HepG2 (cell line): Measurements from ENCODE around the gene TNS4. TPM values are rescaled to one million over a fixed set of nuclear protein-coding genes. Genes with fewer than 3 reads are reported as not detected.
A peak's percentile ranks its signal among the peaks of the same experiment; 100 is the strongest.

Experiments used
- CREB1 ChIP-seq, 2 experiments: fragments of 450-650 bp in 1 of 2; IDR thresholded peaks; 2 replicates each; pipeline ENCODE4 v1.6.1; 2016 to 2017; ENCODE audit warnings: control low read depth in 1 of 2, mild to moderate bottlenecking in 1 of 2, missing compliant biosample characterization in 1 of 2, missing genetic modification characterization in 1 of 2
- ETV5 ChIP-seq: IDR thresholded peaks from 2 replicates; pipeline ENCODE4 v1.6.1; 2018; ENCODE audit warnings: missing biosample characterization, missing genetic modification reagents, inconsistent platforms, borderline replicate concordance
- FLYWCH1 ChIP-seq: sonication (generic); formaldehyde crosslinking; IDR thresholded peaks from 2 replicates; pipeline ENCODE4 v1.8.1; 2023; ENCODE audit warnings: mild to moderate bottlenecking, missing genetic modification reagents
- HDAC2 ChIP-seq: sonication (generic); formaldehyde crosslinking; IDR thresholded peaks from 2 replicates; pipeline ENCODE4 v1.4.0; 2020; ENCODE audit warnings: missing genetic modification reagents
- POLR2G ChIP-seq: fragments of 200-400 bp; formaldehyde crosslinking; IDR thresholded peaks from 2 replicates; pipeline ENCODE4 v1.6.1; 2018; ENCODE audit warnings: mild to moderate bottlenecking, low read depth, low read length, moderate library complexity
- SRY ChIP-seq: sonication (generic); formaldehyde crosslinking; IDR thresholded peaks from 2 replicates; pipeline ENCODE4 v1.8.0; 2022; ENCODE audit warnings: mild to moderate bottlenecking, missing genetic modification reagents
- SUZ12 ChIP-seq: fragments of 150-350 bp; IDR thresholded peaks from 2 replicates; pipeline ENCODE4 v1.6.1; 2014; ENCODE audit warnings: low read depth, low read length
- ZKSCAN8 ChIP-seq: IDR thresholded peaks from 2 replicates; pipeline ENCODE4 v1.6.1; 2016; ENCODE audit warnings: borderline replicate concordance, missing genetic modification reagents, missing compliant biosample characterization
- ZNF326 ChIP-seq: sonication (generic); formaldehyde crosslinking; IDR thresholded peaks from 2 replicates; pipeline ENCODE4 v1.4.0; 2020; ENCODE audit warnings: missing genetic modification reagents, borderline replicate concordance
- ZNF709 ChIP-seq: sonication (generic); formaldehyde crosslinking; IDR thresholded peaks from 2 replicates; pipeline ENCODE4 v1.5.0; 2020; ENCODE audit warnings: mild to moderate bottlenecking, missing genetic modification reagents
- polyA plus RNA-seq, 8 experiments: library from polyadenylated mRNA; depleted of rRNA in 3 of 8; stranded (reverse) in 7 of 8; unstranded in 1 of 8; fragments of >200 nt; fragmentation: Illumina TruSeq in 4 of 8; extraction: Trizol in 4 of 8; gene quantifications; 2 replicates each; pipeline versions ENCODE4 v1.2.1 to v1.2.3, GENCODE V29; 2011 to 2016; ENCODE audit warnings: low read depth in 4 of 8, missing spikeins in 1 of 8, mixed read lengths in 1 of 8; ENCODE audit not compliant: insufficient read depth in 1 of 8
- total RNA-seq, 5 experiments: library from RNA; depleted of rRNA; stranded (reverse); fragments of >200 nt; fragmentation: Illumina TruSeq; extraction: Trizol; gene quantifications; 2 replicates each; pipeline ENCODE4 v1.2.3, GENCODE V29; 2016; ENCODE audit warnings: low read depth in 1 of 5
- TF ChIP-seq, protein P1 (sequence below): IDR thresholded peaks from 2 replicates; pipeline ENCODE4 v1.6.1; 2016; ENCODE audit warnings: missing compliant biosample characterization, missing genetic modification reagents, borderline replicate concordance
- TF ChIP-seq, protein P2 (sequence below): IDR thresholded peaks from 2 replicates; pipeline ENCODE4 v1.6.1; 2016; ENCODE audit warnings: low read depth, control low read depth
- TF ChIP-seq, protein P3 (sequence below): IDR thresholded peaks from 2 replicates; pipeline ENCODE4 v1.6.1; 2018; ENCODE audit warnings: missing genetic modification reagents, mild to moderate bottlenecking, missing compliant biosample characterization
- TF ChIP-seq, protein P4 (sequence below): sonication (generic); formaldehyde crosslinking; IDR thresholded peaks from 2 replicates; pipeline ENCODE4 v1.5.0; 2020; ENCODE audit warnings: mild to moderate bottlenecking, missing genetic modification reagents
- TF ChIP-seq, protein P5 (sequence below), 2 experiments: fragments of 450-650 bp in 1 of 2; sonication (generic) in 1 of 2; formaldehyde crosslinking; IDR thresholded peaks; 2 replicates each; pipeline versions ENCODE4 v1.5.0 to v1.8.0; 2020 to 2022; ENCODE audit warnings: mild to moderate bottlenecking in 1 of 2, missing genetic modification reagents in 1 of 2
- TF ChIP-seq, protein P6 (sequence below): sonication (generic); formaldehyde crosslinking; IDR thresholded peaks from 2 replicates; pipeline ENCODE4 v1.5.1; 2020; ENCODE audit warnings: mild to moderate bottlenecking, missing genetic modification reagents, moderate library complexity

TNS4 gene
- total and polyA plus RNA-seq, 2 of the 13 experiments (the other 11 are each of a cell fraction or from before 2014, with no cell fraction given), result 0.58 to 2.1 TPM

DNA sequence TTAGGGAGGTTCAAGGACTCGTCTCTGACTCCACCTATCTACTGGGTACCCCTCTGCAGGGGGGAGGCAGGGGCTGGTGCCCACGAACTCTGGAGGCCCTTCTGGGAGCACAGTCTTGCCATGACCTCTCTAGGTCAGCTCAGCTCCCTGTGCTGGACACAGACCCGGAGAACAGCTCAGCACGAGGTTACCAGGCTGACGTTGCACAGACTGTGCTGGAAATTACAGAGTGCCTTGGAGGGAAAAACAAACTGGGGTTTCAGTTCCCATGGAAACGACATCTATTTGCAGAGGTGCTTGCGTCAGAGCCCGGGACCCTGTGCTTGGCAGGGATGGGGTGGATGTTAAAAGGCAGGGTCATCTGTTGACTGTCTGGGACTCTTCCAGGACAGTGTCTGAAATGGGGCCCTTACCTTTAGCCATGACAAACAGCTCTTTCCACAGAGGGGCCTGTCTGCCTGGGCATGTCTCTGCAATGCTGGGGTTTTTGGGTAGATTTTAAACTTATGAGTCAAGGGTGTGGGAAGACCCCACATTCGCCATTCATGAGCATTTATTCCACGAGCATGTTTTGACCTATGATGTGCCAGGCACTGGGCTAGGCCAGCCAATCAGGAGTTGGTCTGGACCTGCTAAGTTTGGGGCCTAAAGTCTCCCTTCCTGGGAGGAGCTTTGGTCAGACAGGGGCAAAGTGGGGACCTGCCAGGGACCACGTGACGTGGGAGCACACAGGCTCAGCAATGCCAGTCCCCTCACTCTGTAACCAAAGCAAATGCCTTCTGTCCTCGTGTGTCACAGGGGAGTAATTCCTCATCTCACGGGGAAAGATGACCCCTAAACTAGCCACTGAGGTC is 41.4 kb upstream of the TNS4 start (continued):
- TF ChIP-seq, protein P1, sequence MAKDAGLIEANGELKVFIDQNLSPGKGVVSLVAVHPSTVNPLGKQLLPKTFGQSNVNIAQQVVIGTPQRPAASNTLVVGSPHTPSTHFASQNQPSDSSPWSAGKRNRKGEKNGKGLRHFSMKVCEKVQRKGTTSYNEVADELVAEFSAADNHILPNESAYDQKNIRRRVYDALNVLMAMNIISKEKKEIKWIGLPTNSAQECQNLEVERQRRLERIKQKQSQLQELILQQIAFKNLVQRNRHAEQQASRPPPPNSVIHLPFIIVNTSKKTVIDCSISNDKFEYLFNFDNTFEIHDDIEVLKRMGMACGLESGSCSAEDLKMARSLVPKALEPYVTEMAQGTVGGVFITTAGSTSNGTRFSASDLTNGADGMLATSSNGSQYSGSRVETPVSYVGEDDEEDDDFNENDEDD (CRISPR knock-in tag), result peak; percentile 83; the same call in 1 of the 2 replicates
- TF ChIP-seq HDAC2 (CRISPR knock-in tag) (peak; percentile 85), ZKSCAN8 (CRISPR knock-in tag) (0 out of 2 replicates have a peak, but pooled peaks have one; percentile 24), POLR2G (no peak), FLYWCH1 (CRISPR knock-in tag) (no peak), ZNF709 (no peak), ZNF326 (CRISPR knock-in tag) (no peak), SRY (no peak), CREB1 (IDR thresholded peaks at IDR 0.05) (peak; percentile 43; the same call in 1 of the 2 replicates), CREB1 (CRISPR knock-in tag; IDR thresholded peaks at IDR 0.05) (no peak), ETV5 (CRISPR knock-in tag) (no peak), SUZ12 (no peak)
- TF ChIP-seq, protein P2, sequence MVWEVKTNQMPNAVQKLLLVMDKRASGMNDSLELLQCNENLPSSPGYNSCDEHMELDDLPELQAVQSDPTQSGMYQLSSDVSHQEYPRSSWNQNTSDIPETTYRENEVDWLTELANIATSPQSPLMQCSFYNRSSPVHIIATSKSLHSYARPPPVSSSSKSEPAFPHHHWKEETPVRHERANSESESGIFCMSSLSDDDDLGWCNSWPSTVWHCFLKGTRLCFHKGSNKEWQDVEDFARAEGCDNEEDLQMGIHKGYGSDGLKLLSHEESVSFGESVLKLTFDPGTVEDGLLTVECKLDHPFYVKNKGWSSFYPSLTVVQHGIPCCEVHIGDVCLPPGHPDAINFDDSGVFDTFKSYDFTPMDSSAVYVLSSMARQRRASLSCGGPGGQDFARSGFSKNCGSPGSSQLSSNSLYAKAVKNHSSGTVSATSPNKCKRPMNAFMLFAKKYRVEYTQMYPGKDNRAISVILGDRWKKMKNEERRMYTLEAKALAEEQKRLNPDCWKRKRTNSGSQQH, result no peak
- TF ChIP-seq, protein P3, sequence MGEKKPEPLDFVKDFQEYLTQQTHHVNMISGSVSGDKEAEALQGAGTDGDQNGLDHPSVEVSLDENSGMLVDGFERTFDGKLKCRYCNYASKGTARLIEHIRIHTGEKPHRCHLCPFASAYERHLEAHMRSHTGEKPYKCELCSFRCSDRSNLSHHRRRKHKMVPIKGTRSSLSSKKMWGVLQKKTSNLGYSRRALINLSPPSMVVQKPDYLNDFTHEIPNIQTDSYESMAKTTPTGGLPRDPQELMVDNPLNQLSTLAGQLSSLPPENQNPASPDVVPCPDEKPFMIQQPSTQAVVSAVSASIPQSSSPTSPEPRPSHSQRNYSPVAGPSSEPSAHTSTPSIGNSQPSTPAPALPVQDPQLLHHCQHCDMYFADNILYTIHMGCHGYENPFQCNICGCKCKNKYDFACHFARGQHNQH (CRISPR knock-in tag), result peak; percentile 51; the same call in 1 of the 2 replicates
- TF ChIP-seq, protein P4, sequence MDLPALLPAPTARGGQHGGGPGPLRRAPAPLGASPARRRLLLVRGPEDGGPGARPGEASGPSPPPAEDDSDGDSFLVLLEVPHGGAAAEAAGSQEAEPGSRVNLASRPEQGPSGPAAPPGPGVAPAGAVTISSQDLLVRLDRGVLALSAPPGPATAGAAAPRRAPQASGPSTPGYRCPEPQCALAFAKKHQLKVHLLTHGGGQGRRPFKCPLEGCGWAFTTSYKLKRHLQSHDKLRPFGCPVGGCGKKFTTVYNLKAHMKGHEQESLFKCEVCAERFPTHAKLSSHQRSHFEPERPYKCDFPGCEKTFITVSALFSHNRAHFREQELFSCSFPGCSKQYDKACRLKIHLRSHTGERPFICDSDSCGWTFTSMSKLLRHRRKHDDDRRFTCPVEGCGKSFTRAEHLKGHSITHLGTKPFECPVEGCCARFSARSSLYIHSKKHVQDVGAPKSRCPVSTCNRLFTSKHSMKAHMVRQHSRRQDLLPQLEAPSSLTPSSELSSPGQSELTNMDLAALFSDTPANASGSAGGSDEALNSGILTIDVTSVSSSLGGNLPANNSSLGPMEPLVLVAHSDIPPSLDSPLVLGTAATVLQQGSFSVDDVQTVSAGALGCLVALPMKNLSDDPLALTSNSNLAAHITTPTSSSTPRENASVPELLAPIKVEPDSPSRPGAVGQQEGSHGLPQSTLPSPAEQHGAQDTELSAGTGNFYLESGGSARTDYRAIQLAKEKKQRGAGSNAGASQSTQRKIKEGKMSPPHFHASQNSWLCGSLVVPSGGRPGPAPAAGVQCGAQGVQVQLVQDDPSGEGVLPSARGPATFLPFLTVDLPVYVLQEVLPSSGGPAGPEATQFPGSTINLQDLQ (CRISPR knock-in tag), result 0 out of 2 replicates have a peak, but pooled peaks have one; percentile 40
- TF ChIP-seq, protein P5, sequence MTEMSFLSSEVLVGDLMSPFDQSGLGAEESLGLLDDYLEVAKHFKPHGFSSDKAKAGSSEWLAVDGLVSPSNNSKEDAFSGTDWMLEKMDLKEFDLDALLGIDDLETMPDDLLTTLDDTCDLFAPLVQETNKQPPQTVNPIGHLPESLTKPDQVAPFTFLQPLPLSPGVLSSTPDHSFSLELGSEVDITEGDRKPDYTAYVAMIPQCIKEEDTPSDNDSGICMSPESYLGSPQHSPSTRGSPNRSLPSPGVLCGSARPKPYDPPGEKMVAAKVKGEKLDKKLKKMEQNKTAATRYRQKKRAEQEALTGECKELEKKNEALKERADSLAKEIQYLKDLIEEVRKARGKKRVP (CRISPR knock-in tag; IDR thresholded peaks at IDR 0.05), result peak in 1 of 2 experiments; percentile 57; a peak in 1 of 4 replicates
- TF ChIP-seq, protein P6, sequence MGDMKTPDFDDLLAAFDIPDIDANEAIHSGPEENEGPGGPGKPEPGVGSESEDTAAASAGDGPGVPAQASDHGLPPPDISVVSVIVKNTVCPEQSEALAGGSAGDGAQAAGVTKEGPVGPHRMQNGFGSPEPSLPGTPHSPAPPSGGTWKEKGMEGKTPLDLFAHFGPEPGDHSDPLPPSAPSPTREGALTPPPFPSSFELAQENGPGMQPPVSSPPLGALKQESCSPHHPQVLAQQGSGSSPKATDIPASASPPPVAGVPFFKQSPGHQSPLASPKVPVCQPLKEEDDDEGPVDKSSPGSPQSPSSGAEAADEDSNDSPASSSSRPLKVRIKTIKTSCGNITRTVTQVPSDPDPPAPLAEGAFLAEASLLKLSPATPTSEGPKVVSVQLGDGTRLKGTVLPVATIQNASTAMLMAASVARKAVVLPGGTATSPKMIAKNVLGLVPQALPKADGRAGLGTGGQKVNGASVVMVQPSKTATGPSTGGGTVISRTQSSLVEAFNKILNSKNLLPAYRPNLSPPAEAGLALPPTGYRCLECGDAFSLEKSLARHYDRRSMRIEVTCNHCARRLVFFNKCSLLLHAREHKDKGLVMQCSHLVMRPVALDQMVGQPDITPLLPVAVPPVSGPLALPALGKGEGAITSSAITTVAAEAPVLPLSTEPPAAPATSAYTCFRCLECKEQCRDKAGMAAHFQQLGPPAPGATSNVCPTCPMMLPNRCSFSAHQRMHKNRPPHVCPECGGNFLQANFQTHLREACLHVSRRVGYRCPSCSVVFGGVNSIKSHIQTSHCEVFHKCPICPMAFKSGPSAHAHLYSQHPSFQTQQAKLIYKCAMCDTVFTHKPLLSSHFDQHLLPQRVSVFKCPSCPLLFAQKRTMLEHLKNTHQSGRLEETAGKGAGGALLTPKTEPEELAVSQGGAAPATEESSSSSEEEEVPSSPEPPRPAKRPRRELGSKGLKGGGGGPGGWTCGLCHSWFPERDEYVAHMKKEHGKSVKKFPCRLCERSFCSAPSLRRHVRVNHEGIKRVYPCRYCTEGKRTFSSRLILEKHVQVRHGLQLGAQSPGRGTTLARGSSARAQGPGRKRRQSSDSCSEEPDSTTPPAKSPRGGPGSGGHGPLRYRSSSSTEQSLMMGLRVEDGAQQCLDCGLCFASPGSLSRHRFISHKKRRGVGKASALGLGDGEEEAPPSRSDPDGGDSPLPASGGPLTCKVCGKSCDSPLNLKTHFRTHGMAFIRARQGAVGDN (CRISPR knock-in tag), result peak; percentile 91
